Measurements from ENCODE around the gene GAGE10. TPM values are rescaled to one million over a fixed set of nuclear protein-coding genes. Genes with fewer than 3 reads are reported as not detected.

The GAGE10 gene
- total RNA-seq, 1 donor from 2014 or later: not detected

DNA sequence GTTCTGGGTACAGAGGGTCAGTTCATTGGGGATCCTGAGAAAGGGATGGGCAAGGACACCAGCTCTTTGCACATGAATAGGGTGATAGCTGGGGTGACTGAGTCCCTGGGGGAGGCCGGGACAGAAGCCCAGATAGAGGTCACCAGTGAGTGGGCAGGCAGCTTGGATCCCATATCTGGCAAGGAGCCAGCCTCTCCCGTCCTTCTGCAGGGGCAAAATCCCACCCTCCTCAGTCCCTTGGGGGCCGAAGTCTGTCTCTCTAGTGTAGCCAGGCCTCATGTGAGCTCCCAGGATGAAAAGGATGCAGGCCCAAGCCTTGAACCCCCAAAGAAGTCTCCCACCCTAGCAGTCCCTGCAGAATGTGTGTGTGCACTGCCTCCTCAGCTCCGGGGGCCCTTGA is 16.9 kb upstream of the GAGE10 start:
- no peaks in the 10 kb centered on the region for H3K36me3 Mint-ChIP-seq (ENCODE audit: low read depth, unreplicated experiment)
- no peaks in the 10 kb centered on the region for H3K4me1 ChIP-seq (ENCODE audit: insufficient read depth, low read length)
- no peak overlapping the region for H3K27ac ChIP-seq (ENCODE audit: low read depth, low read length)
- FAIRE-seq: no peak
- H3K27me3 ChIP-seq (ENCODE audit: insufficient read depth, low read length): no peaks in the 10 kb centered on the region
- H3K36me3 ChIP-seq (ENCODE audit: insufficient read depth, low read length): no peaks in the 10 kb centered on the region
- H3K9me3 Mint-ChIP-seq (ENCODE audit: unreplicated experiment): no peaks in the 10 kb centered on the region
- H3K9ac ChIP-seq (ENCODE audit: low read length): no peak overlapping the region
- H3K27me3 Mint-ChIP-seq (ENCODE audit: low read depth, unreplicated experiment): no peaks in the 10 kb centered on the region
- H3K4me1 Mint-ChIP-seq (ENCODE audit: low read depth, unreplicated experiment): peaks cover 6% of the 10 kb centered on the region
- no peaks in the 10 kb centered on the region for H3K9me3 ChIP-seq (ENCODE audit: insufficient read depth, low read depth, low read length)
- no peak overlapping the region for H2AFZ ChIP-seq (ENCODE audit: low read depth, low read length)
- H3K4me2 ChIP-seq (ENCODE audit: low read length): no peak overlapping the region
- no peak for TF ChIP-seq EZH2 (IDR thresholded peaks at IDR 0.05; ENCODE audit: insufficient read depth, low read length)
- TF ChIP-seq, protein P1, sequence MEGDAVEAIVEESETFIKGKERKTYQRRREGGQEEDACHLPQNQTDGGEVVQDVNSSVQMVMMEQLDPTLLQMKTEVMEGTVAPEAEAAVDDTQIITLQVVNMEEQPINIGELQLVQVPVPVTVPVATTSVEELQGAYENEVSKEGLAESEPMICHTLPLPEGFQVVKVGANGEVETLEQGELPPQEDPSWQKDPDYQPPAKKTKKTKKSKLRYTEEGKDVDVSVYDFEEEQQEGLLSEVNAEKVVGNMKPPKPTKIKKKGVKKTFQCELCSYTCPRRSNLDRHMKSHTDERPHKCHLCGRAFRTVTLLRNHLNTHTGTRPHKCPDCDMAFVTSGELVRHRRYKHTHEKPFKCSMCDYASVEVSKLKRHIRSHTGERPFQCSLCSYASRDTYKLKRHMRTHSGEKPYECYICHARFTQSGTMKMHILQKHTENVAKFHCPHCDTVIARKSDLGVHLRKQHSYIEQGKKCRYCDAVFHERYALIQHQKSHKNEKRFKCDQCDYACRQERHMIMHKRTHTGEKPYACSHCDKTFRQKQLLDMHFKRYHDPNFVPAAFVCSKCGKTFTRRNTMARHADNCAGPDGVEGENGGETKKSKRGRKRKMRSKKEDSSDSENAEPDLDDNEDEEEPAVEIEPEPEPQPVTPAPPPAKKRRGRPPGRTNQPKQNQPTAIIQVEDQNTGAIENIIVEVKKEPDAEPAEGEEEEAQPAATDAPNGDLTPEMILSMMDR (IDR thresholded peaks at IDR 0.05; ENCODE audit: insufficient read depth, low read depth, low read length): no peak
- no peak overlapping the region for H3K27ac Mint-ChIP-seq (ENCODE audit: unreplicated experiment)
- H3K79me2 ChIP-seq (ENCODE audit: insufficient read depth, low read length): no peaks in the 10 kb centered on the region
- H3K4me3 Mint-ChIP-seq (ENCODE audit: unreplicated experiment): no peak overlapping the region
- DNase-seq (ENCODE audit: low read depth): no peak
- no peak overlapping the region for H3K4me3 ChIP-seq (ENCODE audit: insufficient read depth, low read depth, low read length)
- no peaks in the 10 kb centered on the region for H4K20me1 ChIP-seq (ENCODE audit: insufficient read depth, low read length)

DNA sequence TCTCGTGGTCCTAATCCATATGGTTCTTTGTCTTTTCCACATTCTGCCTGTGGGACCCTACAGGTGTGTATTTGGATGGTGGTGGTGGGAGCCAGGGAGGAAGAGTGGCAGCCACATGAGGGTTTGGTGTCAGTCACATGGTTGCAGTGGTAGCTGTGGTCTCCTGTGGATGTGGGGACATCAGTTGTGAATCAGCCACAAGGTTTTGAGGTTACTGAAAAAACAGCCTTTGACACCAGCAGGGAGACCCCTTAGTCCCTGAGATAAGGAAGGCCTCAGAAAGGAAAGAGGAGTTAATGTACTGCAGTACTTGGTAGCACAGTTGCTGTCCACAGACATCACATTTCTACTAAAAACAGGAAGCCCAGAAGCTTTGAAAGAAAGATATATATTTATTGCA is 15.8 kb upstream of the GAGE10 start:
- Histone ChIP-seq H2AFZ (ENCODE audit: low read depth, low read length) (no peak overlapping the region), H3K79me2 (ENCODE audit: insufficient read depth, low read length) (no peaks in the 10 kb centered on the region), H4K20me1 (ENCODE audit: insufficient read depth, low read length) (no peaks in the 10 kb centered on the region), H3K4me2 (ENCODE audit: low read length) (no peak overlapping the region), H3K9me3 (ENCODE audit: insufficient read depth, low read depth, low read length) (no peaks in the 10 kb centered on the region), H3K4me1 (ENCODE audit: insufficient read depth, low read length) (no peaks in the 10 kb centered on the region), H3K9ac (ENCODE audit: low read length) (no peak overlapping the region), H3K4me3 (ENCODE audit: insufficient read depth, low read depth, low read length) (no peak overlapping the region), H3K27ac (ENCODE audit: low read depth, low read length) (no peak overlapping the region), H3K36me3 (ENCODE audit: insufficient read depth, low read length) (no peaks in the 10 kb centered on the region), H3K27me3 (ENCODE audit: insufficient read depth, low read length) (no peaks in the 10 kb centered on the region)
- Mint-ChIP-seq H3K4me1 (ENCODE audit: low read depth, unreplicated experiment) (peaks cover 1% of the 10 kb centered on the region), H3K4me3 (ENCODE audit: unreplicated experiment) (no peak overlapping the region), H3K9me3 (ENCODE audit: unreplicated experiment) (no peaks in the 10 kb centered on the region), H3K27me3 (ENCODE audit: low read depth, unreplicated experiment) (no peaks in the 10 kb centered on the region), H3K27ac (ENCODE audit: unreplicated experiment) (no peak overlapping the region), H3K36me3 (ENCODE audit: low read depth, unreplicated experiment) (no peaks in the 10 kb centered on the region)
- TF ChIP-seq, protein P1 (IDR thresholded peaks at IDR 0.05; ENCODE audit: insufficient read depth, low read depth, low read length): no peak
- no peak for TF ChIP-seq EZH2 (IDR thresholded peaks at IDR 0.05; ENCODE audit: insufficient read depth, low read length)
- DNase-seq (ENCODE audit: low read depth): no peak
- no peak for FAIRE-seq

DNA sequence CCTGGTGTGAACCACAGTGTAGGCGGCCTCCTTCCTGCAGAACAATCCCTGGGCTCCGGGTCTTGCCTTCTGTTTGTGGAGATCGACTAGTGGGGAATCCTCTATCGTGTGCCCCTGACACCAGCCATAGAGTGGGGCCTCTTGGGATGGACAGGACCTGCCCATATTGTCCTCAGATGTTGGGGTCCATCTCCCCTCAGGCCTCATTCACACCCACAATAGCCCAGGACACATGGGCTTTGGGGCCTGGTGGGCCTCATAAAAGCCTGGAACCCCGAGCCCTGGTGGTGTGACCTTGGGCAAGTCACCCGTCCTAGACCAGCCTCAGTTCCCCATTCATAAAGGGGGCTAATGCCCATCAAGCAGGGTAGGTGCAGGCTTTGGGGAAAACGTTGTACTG is 13.2 kb upstream of the GAGE10 start:
- Mint-ChIP-seq H3K27me3 (ENCODE audit: low read depth, unreplicated experiment) (no peaks in the 10 kb centered on the region), H3K36me3 (ENCODE audit: low read depth, unreplicated experiment) (no peaks in the 10 kb centered on the region), H3K9me3 (ENCODE audit: unreplicated experiment) (no peaks in the 10 kb centered on the region), H3K27ac (ENCODE audit: unreplicated experiment) (no peak overlapping the region), H3K4me1 (ENCODE audit: low read depth, unreplicated experiment) (no peaks in the 10 kb centered on the region), H3K4me3 (ENCODE audit: unreplicated experiment) (no peak overlapping the region)
- H3K9me3 ChIP-seq (ENCODE audit: insufficient read depth, low read depth, low read length): no peaks in the 10 kb centered on the region
- H2AFZ ChIP-seq (ENCODE audit: low read depth, low read length): no peak overlapping the region
- no peaks in the 10 kb centered on the region for H4K20me1 ChIP-seq (ENCODE audit: insufficient read depth, low read length)
- H3K9ac ChIP-seq (ENCODE audit: low read length): no peak overlapping the region
- FAIRE-seq: no peak
- DNase-seq (ENCODE audit: low read depth): no peak
- H3K4me2 ChIP-seq (ENCODE audit: low read length): no peak overlapping the region
- H3K4me1 ChIP-seq (ENCODE audit: insufficient read depth, low read length): no peaks in the 10 kb centered on the region
- no peak overlapping the region for H3K27ac ChIP-seq (ENCODE audit: low read depth, low read length)
- H3K79me2 ChIP-seq (ENCODE audit: insufficient read depth, low read length): no peaks in the 10 kb centered on the region
- H3K36me3 ChIP-seq (ENCODE audit: insufficient read depth, low read length): no peaks in the 10 kb centered on the region
- H3K4me3 ChIP-seq (ENCODE audit: insufficient read depth, low read depth, low read length): no peak overlapping the region
- no peaks in the 10 kb centered on the region for H3K27me3 ChIP-seq (ENCODE audit: insufficient read depth, low read length)
- TF ChIP-seq EZH2 (IDR thresholded peaks at IDR 0.05; ENCODE audit: insufficient read depth, low read length): no peak
- TF ChIP-seq, protein P1 (IDR thresholded peaks at IDR 0.05; ENCODE audit: insufficient read depth, low read depth, low read length): no peak

Data from astrocyte (in vitro differentiated cells and primary cell).